Vagina (tissue), 2 donors: ENCODE results near the gene ZNF804B. TPM values are rescaled to one million over a fixed set of nuclear protein-coding genes. Genes with fewer than 3 reads are reported as not detected.

Source experiments
- DNase-seq, 2 donors: peaks; one replicate each; pipeline ENCODE4 v3.0.0-alpha.2; 2017; ENCODE audit errors: extremely low spot score in 2 of 2
- H3K27ac ChIP-seq: fragments of 200-600 bp; sonication (generic); one replicate; pipeline ENCODE4 v1.5.1; 2019
- H3K27me3 ChIP-seq: fragments of 200-600 bp; sonication (generic); one replicate; pipeline ENCODE4 v1.5.1; 2019
- H3K36me3 ChIP-seq, 2 donors: fragments of 200-600 bp; sonication (generic); one replicate each; pipeline ENCODE4 v1.5.1; 2017 to 2019
- H3K4me1 ChIP-seq: fragments of 200-600 bp; sonication (generic); one replicate; pipeline ENCODE4 v1.5.1; 2019
- H3K4me3 ChIP-seq, 2 donors: fragments of 200-600 bp; sonication (generic); 1 replicate in 1 of 2; 2 replicates in 1 of 2; pipeline ENCODE4 v1.5.1; 2016 to 2019
- H3K9me3 ChIP-seq: fragments of 200-600 bp; sonication (generic); one replicate; pipeline ENCODE4 v1.5.1; 2019
- POLR2A ChIP-seq, 2 donors: fragments of 450-650 bp; IDR thresholded peaks; one replicate each; pipeline ENCODE4 v1.6.1; 2017; ENCODE audit warnings: antibody characterized with exemption in 2 of 2, mild to moderate bottlenecking in 2 of 2, moderate library complexity in 2 of 2
- POLR2AphosphoS5 ChIP-seq, 2 donors: sonication (generic); formaldehyde crosslinking; IDR thresholded peaks; one replicate each; pipeline ENCODE4 v1.9.0; 2017; ENCODE audit warnings: antibody characterized with exemption in 2 of 2, mild to moderate bottlenecking in 2 of 2, low read depth in 1 of 2; ENCODE audit not compliant: insufficient read depth in 1 of 2
- intact Hi-C: fragments of 100-400 bp; cut with DNase I; formaldehyde crosslinking; loops from one replicate; pipeline ENCODE4 v1.15.1; 2023
- total RNA-seq: library from RNA; depleted of rRNA; stranded (reverse); fragments of >200 nt; gene quantifications from one replicate; pipeline ENCODE4 v1.2.3, GENCODE V29; 2016
- TF ChIP-seq, protein P1 (sequence below), 3 experiments: fragments of 450-650 bp in 2 of 3; fragments of 200-600 bp in 1 of 3; sonication (generic) in 1 of 3; IDR thresholded peaks; one replicate each; pipeline ENCODE4 v1.5.1; 2017 to 2019; ENCODE audit warnings: antibody characterized with exemption in 3 of 3, mild to moderate bottlenecking in 2 of 3, moderate library complexity in 2 of 3

ZNF804B gene
- total RNA-seq, 1 donor from 2014 or later: not detected

DNA sequence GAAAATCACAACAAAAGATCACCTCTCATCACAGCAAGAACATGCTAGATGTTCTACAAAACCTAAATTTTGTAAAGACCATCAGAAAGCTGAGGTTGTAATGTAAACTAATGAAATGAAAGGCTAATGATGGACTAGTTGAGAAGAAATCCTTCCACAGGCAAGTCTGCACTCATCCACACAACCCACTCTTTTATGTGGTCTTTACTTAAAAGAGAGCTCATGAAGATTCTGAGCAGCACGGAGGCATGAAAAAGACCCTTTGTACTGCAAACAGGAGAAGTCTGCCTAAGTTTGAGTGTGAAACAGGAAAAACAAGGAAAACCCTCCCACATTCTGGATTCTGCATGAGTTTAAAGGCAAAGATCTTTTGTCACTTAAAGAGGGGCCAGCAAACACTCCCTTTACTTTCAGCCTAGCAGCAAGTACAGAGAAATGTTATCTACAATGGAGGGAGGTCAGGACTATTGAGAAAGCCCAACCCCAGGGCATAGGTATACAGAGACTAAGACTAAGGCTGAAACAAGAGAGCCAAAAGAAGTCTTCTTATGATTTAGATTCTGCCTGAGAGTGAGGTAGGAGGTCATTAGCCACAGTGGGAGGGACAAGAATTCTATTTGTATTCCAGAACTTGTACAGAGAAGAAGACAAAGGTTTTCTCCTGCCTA, 557.2 kb downstream of the ZNF804B start:
- Histone ChIP-seq H3K27ac (no peak overlapping the region), H3K27me3 (no peaks in the 10 kb centered on the region), H3K4me1 (no peaks in the 10 kb centered on the region), H3K4me3 (no peak overlapping the region), H3K9me3 (no peaks in the 10 kb centered on the region), H3K36me3 (no peaks in the 10 kb centered on the region)
- intact Hi-C loops: no loop called here
- no peak for TF ChIP-seq POLR2AphosphoS5 (IDR thresholded peaks at IDR 0.05; ENCODE audit: insufficient read depth in 1 of 2, low read depth in 1 of 2)
- no peak for TF ChIP-seq POLR2A (IDR thresholded peaks at IDR 0.05)
- TF ChIP-seq, protein P1, sequence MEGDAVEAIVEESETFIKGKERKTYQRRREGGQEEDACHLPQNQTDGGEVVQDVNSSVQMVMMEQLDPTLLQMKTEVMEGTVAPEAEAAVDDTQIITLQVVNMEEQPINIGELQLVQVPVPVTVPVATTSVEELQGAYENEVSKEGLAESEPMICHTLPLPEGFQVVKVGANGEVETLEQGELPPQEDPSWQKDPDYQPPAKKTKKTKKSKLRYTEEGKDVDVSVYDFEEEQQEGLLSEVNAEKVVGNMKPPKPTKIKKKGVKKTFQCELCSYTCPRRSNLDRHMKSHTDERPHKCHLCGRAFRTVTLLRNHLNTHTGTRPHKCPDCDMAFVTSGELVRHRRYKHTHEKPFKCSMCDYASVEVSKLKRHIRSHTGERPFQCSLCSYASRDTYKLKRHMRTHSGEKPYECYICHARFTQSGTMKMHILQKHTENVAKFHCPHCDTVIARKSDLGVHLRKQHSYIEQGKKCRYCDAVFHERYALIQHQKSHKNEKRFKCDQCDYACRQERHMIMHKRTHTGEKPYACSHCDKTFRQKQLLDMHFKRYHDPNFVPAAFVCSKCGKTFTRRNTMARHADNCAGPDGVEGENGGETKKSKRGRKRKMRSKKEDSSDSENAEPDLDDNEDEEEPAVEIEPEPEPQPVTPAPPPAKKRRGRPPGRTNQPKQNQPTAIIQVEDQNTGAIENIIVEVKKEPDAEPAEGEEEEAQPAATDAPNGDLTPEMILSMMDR (IDR thresholded peaks at IDR 0.05): no peak
- no peak for DNase-seq

DNA sequence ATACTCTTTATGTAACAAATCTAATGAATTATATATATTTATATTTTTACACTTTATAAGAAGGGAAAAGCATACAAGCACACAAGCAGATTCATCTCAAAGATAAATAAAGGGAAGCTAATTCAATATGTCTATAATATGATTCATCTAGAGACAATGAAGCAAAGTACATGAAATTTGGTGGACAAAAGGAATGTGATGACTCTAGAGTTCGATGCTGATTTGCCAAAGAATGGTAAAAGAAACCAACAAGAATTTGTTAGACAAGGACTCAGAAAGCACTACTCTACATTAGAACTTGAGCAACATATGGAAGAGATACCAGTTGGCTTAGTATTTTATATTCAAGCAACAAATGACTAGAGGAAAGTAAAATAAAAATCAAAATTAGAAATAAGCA, 572.5 kb downstream of the ZNF804B start:
- no peak for DNase-seq
- H3K27me3 ChIP-seq: no peaks in the 10 kb centered on the region
- intact Hi-C loops: no loop called here
- H3K36me3 ChIP-seq: no peaks in the 10 kb centered on the region
- no peak overlapping the region for H3K27ac ChIP-seq
- H3K9me3 ChIP-seq: no peaks in the 10 kb centered on the region
- TF ChIP-seq POLR2AphosphoS5 (IDR thresholded peaks at IDR 0.05; ENCODE audit: insufficient read depth in 1 of 2, low read depth in 1 of 2) (no peak), POLR2A (IDR thresholded peaks at IDR 0.05) (no peak)
- TF ChIP-seq, protein P1 (IDR thresholded peaks at IDR 0.05): no peak
- no peak overlapping the region for H3K4me3 ChIP-seq
- no peaks in the 10 kb centered on the region for H3K4me1 ChIP-seq

DNA sequence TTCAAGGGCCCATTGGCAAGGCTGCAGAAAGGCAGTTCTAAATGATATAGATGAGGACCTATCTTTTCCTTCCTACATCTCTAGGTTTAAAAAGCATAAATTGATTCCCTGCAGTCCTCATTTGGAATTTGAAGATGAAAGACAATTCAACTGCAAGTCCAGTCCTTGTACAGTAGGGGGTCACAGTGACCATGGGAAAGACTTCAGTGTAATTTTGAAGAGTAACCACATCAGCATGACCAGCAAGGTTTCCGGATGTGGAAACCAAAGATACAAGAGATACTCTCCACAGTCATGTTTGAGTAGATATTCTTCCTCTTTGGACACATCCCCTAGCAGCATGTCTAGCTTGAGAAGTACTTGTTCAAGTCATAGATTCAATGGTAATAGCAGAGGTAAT, 575.3 kb downstream of the ZNF804B start:
- no peaks in the 10 kb centered on the region for H3K27me3 ChIP-seq
- TF ChIP-seq, protein P1 (IDR thresholded peaks at IDR 0.05): no peak
- TF ChIP-seq POLR2AphosphoS5 (IDR thresholded peaks at IDR 0.05; ENCODE audit: insufficient read depth in 1 of 2, low read depth in 1 of 2): no peak
- no peak overlapping the region for H3K27ac ChIP-seq
- intact Hi-C loops: no loop called here
- H3K9me3 ChIP-seq: no peaks in the 10 kb centered on the region
- H3K4me1 ChIP-seq: no peaks in the 10 kb centered on the region
- H3K4me3 ChIP-seq: no peak overlapping the region
- H3K36me3 ChIP-seq: no peaks in the 10 kb centered on the region
- DNase-seq: no peak

DNA sequence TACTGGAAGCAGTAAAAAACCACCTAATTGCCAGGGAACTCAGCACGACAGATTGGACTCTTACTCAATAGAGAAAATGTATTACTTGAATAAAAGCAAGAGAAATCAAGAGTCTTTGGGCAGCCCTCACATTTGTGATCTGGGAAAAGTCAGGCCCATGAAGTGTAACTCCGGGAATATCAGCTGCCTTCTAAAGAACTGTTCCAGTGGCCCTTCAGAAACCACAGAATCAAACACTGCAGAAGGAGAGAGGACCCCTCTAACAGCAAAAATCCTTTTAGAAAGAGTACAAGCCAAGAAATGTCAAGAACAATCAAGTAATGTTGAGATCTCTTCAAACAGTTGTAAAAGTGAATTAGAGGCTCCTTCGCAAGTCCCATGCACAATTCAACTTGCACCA, 576.0 kb downstream of the ZNF804B start:
- Histone ChIP-seq H3K27me3 (no peaks in the 10 kb centered on the region), H3K36me3 (no peaks in the 10 kb centered on the region), H3K9me3 (no peaks in the 10 kb centered on the region), H3K4me3 (no peak overlapping the region), H3K4me1 (no peaks in the 10 kb centered on the region), H3K27ac (no peak overlapping the region)
- intact Hi-C loops: no loop called here
- no peak for TF ChIP-seq POLR2A (IDR thresholded peaks at IDR 0.05)
- TF ChIP-seq, protein P1 (IDR thresholded peaks at IDR 0.05): no peak
- no peak for TF ChIP-seq POLR2AphosphoS5 (IDR thresholded peaks at IDR 0.05; ENCODE audit: insufficient read depth in 1 of 2, low read depth in 1 of 2)
- no peak for DNase-seq

DNA sequence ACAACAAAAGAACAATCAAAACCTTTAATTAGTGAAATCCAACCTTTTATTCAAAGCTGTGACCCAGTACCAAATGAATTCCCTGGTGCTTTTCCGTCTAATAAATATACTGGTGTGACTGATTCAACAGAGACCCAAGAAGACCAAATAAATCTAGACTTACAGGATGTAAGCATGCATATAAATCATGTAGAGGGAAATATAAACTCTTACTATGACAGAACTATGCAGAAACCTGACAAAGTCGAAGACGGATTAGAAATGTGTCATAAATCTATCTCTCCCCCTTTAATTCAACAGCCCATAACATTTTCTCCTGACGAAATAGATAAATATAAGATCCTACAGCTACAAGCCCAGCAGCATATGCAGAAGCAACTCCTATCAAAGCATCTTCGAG, 576.6 kb downstream of the ZNF804B start:
- Histone ChIP-seq H3K27me3 (no peaks in the 10 kb centered on the region), H3K4me3 (no peak overlapping the region), H3K9me3 (no peaks in the 10 kb centered on the region), H3K4me1 (no peaks in the 10 kb centered on the region), H3K27ac (no peak overlapping the region), H3K36me3 (no peaks in the 10 kb centered on the region)
- intact Hi-C loops: no loop called here
- no peak for DNase-seq
- no peak for TF ChIP-seq POLR2A (IDR thresholded peaks at IDR 0.05)
- TF ChIP-seq POLR2AphosphoS5 (IDR thresholded peaks at IDR 0.05; ENCODE audit: insufficient read depth in 1 of 2, low read depth in 1 of 2): no peak
- TF ChIP-seq, protein P1 (IDR thresholded peaks at IDR 0.05): no peak
